HUES48 (cell line): ENCODE data around the gene LMOD2.

Experiments used
- H3K27ac ChIP-seq: one replicate; pipeline ENCODE4 v1.7.0; 2013; ENCODE audit warnings: low read depth, low read length, inconsistent platforms
- H3K27me3 ChIP-seq: 2 replicates; pipeline ENCODE4 v1.6.1; 2013; ENCODE audit warnings: mild to moderate bottlenecking, low read length; ENCODE audit not compliant: control insufficient read depth, insufficient read depth
- H3K36me3 ChIP-seq: 2 replicates; pipeline ENCODE4 v1.6.1; 2013; ENCODE audit warnings: low read length; ENCODE audit not compliant: control insufficient read depth, insufficient read depth
- H3K4me1 ChIP-seq: 2 replicates; pipeline ENCODE4 v1.6.1; 2013; ENCODE audit warnings: mild to moderate bottlenecking, low read length; ENCODE audit not compliant: control insufficient read depth, insufficient read depth
- H3K4me3 ChIP-seq: 2 replicates; pipeline ENCODE4 v1.5.1; 2013; ENCODE audit warnings: mild to moderate bottlenecking, low read depth, low read length
- H3K9ac ChIP-seq: 2 replicates; pipeline ENCODE4 v1.6.1; 2013; ENCODE audit warnings: mild to moderate bottlenecking, low read depth, low read length, moderate library complexity
- H3K9me3 ChIP-seq: 2 replicates; pipeline ENCODE4 v1.6.1; 2013; ENCODE audit warnings: low read length; ENCODE audit not compliant: control insufficient read depth, insufficient read depth

LMOD2 gene

GRCh38 chr7:123673752-123674398, 18.2 kb downstream of the LMOD2 start:
- Histone ChIP-seq H3K36me3 (no peaks in the 10 kb centered on the region), H3K4me1 (peaks cover 5% of the 10 kb centered on the region), H3K9ac (no peak overlapping the region), H3K9me3 (no peaks in the 10 kb centered on the region), H3K27ac (no peak overlapping the region), H3K4me3 (no peak overlapping the region), H3K27me3 (no peaks in the 10 kb centered on the region)

GRCh38 chr7:123674399-123675180, 18.9 kb downstream of the LMOD2 start:
- Histone ChIP-seq H3K36me3 (0 out of 2 replicates have a peak, but pooled peaks cover 4% of the 10 kb centered on the region), H3K27ac (no peak overlapping the region), H3K4me3 (no peak overlapping the region), H3K9ac (no peak overlapping the region), H3K4me1 (peaks cover under 1% of the 10 kb centered on the region; the same call in 1 of the 2 replicates), H3K27me3 (no peaks in the 10 kb centered on the region), H3K9me3 (no peaks in the 10 kb centered on the region)

GRCh38 chr7:123675181-123675473, 19.5 kb downstream of the LMOD2 start:
- no peak overlapping the region for H3K27ac ChIP-seq
- H3K4me1 ChIP-seq = no peaks in the 10 kb centered on the region
- H3K36me3 ChIP-seq = 0 out of 2 replicates have a peak, but pooled peaks cover 4% of the 10 kb centered on the region
- H3K9ac ChIP-seq = no peak overlapping the region
- H3K27me3 ChIP-seq = no peaks in the 10 kb centered on the region
- H3K4me3 ChIP-seq = no peak overlapping the region
- no peaks in the 10 kb centered on the region for H3K9me3 ChIP-seq

GRCh38 chr7:123677061-123677715, 21.5 kb downstream of the LMOD2 start:
- no peak overlapping the region for H3K9ac ChIP-seq
- peaks cover 22% of the 10 kb centered on the region for H3K36me3 ChIP-seq
- no peaks in the 10 kb centered on the region for H3K9me3 ChIP-seq
- H3K4me3 ChIP-seq = no peak overlapping the region
- no peaks in the 10 kb centered on the region for H3K4me1 ChIP-seq
- no peaks in the 10 kb centered on the region for H3K27me3 ChIP-seq
- no peak overlapping the region for H3K27ac ChIP-seq

DNA sequence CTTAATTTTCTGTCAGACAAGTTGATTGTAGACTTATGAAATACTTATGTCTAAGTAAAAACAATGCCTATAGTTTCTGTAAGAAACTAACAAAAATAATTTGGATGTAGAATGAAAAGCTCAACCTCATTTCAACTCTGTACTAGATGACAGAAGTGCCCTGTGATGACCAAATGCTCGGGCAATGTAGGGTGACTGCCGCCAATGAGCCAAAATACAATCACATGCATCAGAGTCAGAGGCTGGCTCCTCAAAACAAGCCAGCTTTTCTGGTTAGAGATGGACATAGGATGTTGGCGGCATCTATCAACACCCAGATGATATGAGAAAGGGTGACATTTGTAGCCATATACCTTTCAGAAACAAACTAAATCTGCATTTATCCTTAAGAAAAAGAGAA, 23.9 kb downstream of the LMOD2 start:
- Histone ChIP-seq H3K4me3 (no peak overlapping the region), H3K27ac (no peak overlapping the region), H3K9ac (no peak overlapping the region), H3K27me3 (no peaks in the 10 kb centered on the region), H3K36me3 (peaks cover 42% of the 10 kb centered on the region), H3K9me3 (no peaks in the 10 kb centered on the region), H3K4me1 (peaks cover 3% of the 10 kb centered on the region; the same call in 1 of the 2 replicates)

DNA sequence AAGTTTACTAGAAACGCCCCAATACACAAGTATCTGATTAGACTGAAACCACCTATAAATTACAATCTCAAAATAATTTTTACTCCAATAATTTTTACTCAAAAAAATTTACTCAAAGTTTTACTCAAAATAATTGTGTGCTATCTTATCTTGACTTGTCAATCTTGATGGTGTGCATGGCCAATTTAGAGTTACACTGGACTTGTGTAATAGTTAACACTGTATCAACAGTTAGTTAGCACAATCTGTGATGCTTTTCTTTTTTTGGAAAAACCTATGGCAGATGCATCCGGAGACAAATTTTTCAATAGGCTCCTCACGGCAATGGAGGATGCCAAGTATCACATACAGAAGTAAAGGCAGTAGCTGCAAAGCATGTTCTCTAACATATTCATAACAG, 24.9 kb downstream of the LMOD2 start:
- H3K27me3 ChIP-seq = no peaks in the 10 kb centered on the region
- no peaks in the 10 kb centered on the region for H3K9me3 ChIP-seq
- no peak overlapping the region for H3K9ac ChIP-seq
- H3K36me3 ChIP-seq = peaks cover 50% of the 10 kb centered on the region
- no peak overlapping the region for H3K27ac ChIP-seq
- no peak overlapping the region for H3K4me3 ChIP-seq
- H3K4me1 ChIP-seq = peaks cover 3% of the 10 kb centered on the region; the same call in 1 of the 2 replicates

- Histone ChIP-seq H3K36me3 (peaks cover 54% of the 10 kb centered on the region), H3K4me1 (peaks cover 3% of the 10 kb centered on the region; the same call in 1 of the 2 replicates), H3K4me3 (no peak overlapping the region), H3K27me3 (no peaks in the 10 kb centered on the region), H3K27ac (no peak overlapping the region), H3K9ac (no peak overlapping the region), H3K9me3 (no peaks in the 10 kb centered on the region)
Observed at GRCh38 chr7:123681561-123681960, 25.9 kb downstream of the LMOD2 start.

GRCh38 chr7:123682690-123683089, 27.0 kb downstream of the LMOD2 start:
- Histone ChIP-seq H3K4me1 (peaks cover 3% of the 10 kb centered on the region; the same call in 1 of the 2 replicates), H3K9ac (no peak overlapping the region), H3K9me3 (no peaks in the 10 kb centered on the region), H3K27me3 (no peaks in the 10 kb centered on the region), H3K27ac (no peak overlapping the region), H3K36me3 (peaks cover 65% of the 10 kb centered on the region), H3K4me3 (no peak overlapping the region)

DNA sequence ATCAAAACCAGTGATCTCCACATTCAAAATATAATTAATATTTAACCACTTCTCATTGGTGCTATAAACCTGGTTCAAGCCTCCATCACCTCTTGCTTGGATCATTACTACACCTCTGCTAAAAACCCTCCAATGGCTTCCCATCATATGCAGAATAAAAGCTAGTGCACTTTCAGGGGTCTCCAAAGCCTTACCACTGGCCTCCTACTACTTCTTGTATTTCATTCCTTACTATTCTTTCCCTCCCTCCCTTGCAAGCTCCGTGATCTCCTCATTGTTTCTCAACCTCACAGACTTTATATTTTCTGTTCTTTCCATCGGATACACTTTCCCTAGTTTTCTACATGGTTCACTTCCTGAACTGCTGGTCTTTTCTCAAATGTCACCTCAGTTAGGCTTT, 31.5 kb downstream of the LMOD2 start:
- no peak overlapping the region for H3K27ac ChIP-seq
- no peak overlapping the region for H3K4me3 ChIP-seq
- peaks cover 85% of the 10 kb centered on the region for H3K36me3 ChIP-seq

DNA sequence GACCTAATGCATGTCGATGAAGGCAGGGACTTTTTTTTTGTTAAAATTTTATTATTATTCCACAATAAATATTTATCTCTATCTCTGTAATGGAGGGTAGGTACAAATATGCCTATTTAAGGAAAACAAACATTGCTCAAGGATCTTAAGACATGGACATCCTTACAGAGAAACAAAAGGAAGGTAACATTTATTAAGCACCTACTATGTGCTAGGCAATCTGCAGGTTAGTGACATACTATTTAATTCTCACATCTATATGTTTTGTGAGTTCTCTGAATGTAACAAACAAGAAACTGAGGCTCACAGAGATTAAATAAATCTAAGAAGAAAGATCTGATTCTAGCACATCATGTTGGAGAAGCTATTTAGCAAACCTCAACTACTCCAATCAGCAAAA, 32.1 kb downstream of the LMOD2 start:
- Histone ChIP-seq H3K4me1 (peaks cover 8% of the 10 kb centered on the region; the same call in 1 of the 2 replicates), H3K4me3 (no peak overlapping the region), H3K27ac (no peak overlapping the region), H3K9me3 (no peaks in the 10 kb centered on the region), H3K36me3 (peaks cover 88% of the 10 kb centered on the region), H3K27me3 (no peaks in the 10 kb centered on the region), H3K9ac (no peak overlapping the region)

More for the DNA sequence above, 31.5 kb downstream of the LMOD2 start:
- Histone ChIP-seq H3K9me3 (no peaks in the 10 kb centered on the region), H3K4me1 (peaks cover 8% of the 10 kb centered on the region; the same call in 1 of the 2 replicates), H3K27me3 (no peaks in the 10 kb centered on the region), H3K9ac (no peak overlapping the region)

DNA sequence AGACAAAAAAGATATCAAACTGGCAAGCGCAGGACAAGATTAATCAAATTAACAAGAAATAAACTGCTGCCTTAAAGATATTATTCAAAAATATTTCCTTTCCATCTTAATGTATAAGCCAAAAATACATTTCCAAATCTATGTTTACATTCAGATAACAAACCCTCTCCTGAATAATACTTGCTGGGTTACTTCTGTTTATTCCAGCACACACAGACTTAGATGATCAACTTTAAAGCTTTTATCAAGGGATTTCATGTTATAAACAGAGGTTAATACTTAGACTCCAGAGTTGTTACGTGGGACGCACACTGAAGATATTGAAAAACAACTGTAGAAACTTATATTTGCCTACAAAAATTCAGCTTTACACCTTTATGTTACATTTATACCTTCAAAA, 33.6 kb downstream of the LMOD2 start:
- Histone ChIP-seq H3K36me3 (peaks cover 87% of the 10 kb centered on the region), H3K27me3 (no peaks in the 10 kb centered on the region), H3K4me3 (no peak overlapping the region), H3K4me1 (peaks cover 6% of the 10 kb centered on the region; the same call in 1 of the 2 replicates), H3K9me3 (no peaks in the 10 kb centered on the region), H3K9ac (no peak overlapping the region), H3K27ac (no peak overlapping the region)
